Lung microvascular endothelial cell (primary cell): ENCODE results near the gene SYTL3. TPM values are rescaled to one million over a fixed set of nuclear protein-coding genes. Genes with fewer than 3 reads are reported as not detected.
A peak's percentile ranks its signal among the peaks of the same experiment; 100 is the strongest.
"Not testable (repeated sequence)": the region's sequence is repeated elsewhere in the genome, so short reads cannot be mapped to it uniquely, and the experiment has no call there.

ENCODE experiments used
- DNase-seq, 2 donors: peaks; one replicate each; pipeline versions ENCODE4 v3.0.0 to v3.0.0-alpha.2; 2010; ENCODE audit warnings: low read depth in 2 of 2
- total RNA-seq: library from RNA; depleted of rRNA; stranded (reverse); fragments of >200 nt; gene quantifications from 2 replicates; pipeline ENCODE4 v1.2.1, GENCODE V29; 2014

Gene SYTL3
- total RNA-seq, 1 donor from 2014 or later = 0.60 TPM

- no peak for DNase-seq
Observed at GRCh38 chr6:158622545-158623190, 27.2 kb upstream of the SYTL3 start.

GRCh38 chr6:158624684-158625682 lies 24.9 kb upstream of the SYTL3 start:
- no peak for DNase-seq

GRCh38 chr6:158625881-158626305 lies 24.0 kb upstream of the SYTL3 start:
- no peak for DNase-seq

GRCh38 chr6:158626360-158627167 lies 23.3 kb upstream of the SYTL3 start:
- DNase-seq = no peak

GRCh38 chr6:158627168-158627939 lies 22.5 kb upstream of the SYTL3 start:
- DNase-seq = no peak

GRCh38 chr6:158627940-158628211 lies 22.0 kb upstream of the SYTL3 start:
- no peak for DNase-seq

- DNase-seq = no peak
Observed at GRCh38 chr6:158628542-158628941, 21.3 kb upstream of the SYTL3 start.

- DNase-seq = no peak
Observed at GRCh38 chr6:158629367-158630221, 20.3 kb upstream of the SYTL3 start.

- peak in 1 of 2 donors; percentile 45 for DNase-seq
Observed at GRCh38 chr6:158630938-158631616, 18.8 kb upstream of the SYTL3 start.

GRCh38 chr6:158631678-158632537 lies 17.9 kb upstream of the SYTL3 start:
- DNase-seq = peak; percentile 88 to 94

GRCh38 chr6:158632538-158633119 lies 17.2 kb upstream of the SYTL3 start:
- not testable (repeated sequence) for DNase-seq

GRCh38 chr6:158633127-158633526 lies 16.7 kb upstream of the SYTL3 start:
- DNase-seq = no peak

GRCh38 chr6:158634695-158635426 lies 15.0 kb upstream of the SYTL3 start:
- DNase-seq = no peak

GRCh38 chr6:158635427-158636073 lies 14.3 kb upstream of the SYTL3 start:
- DNase-seq = no peak

- DNase-seq = no peak
Observed at GRCh38 chr6:158636778-158637177, 13.1 kb upstream of the SYTL3 start.

- DNase-seq = no peak
Observed at GRCh38 chr6:158638324-158638854, 11.5 kb upstream of the SYTL3 start.

GRCh38 chr6:158639056-158639455 lies 10.8 kb upstream of the SYTL3 start:
- no peak for DNase-seq
